K562 (cell line): Measurements from ENCODE around the gene HOXD9. TPM values are rescaled to one million over a fixed set of nuclear protein-coding genes. Genes with fewer than 3 reads are reported as not detected.
A peak's percentile ranks its signal among the peaks of the same experiment; 100 is the strongest.

Source experiments
- ATAC-seq: fragments of 200-7000 bp; cut with Tn5 transposase; 3 replicates; pipeline ENCODE4 v1.9.1; 2020; ENCODE audit warnings: moderate library complexity
- BruUV-seq: library from RNA; stranded (reverse); fragments of 400-500 nt; replicated peaks from 2 replicates; lab custom pipeline; 2021; lab: Mats Ljungman, UMichigan
- CTCF ChIA-PET: fragments of 300-600 bp; formaldehyde crosslinking; extraction: SDS; loops from one replicate; lab custom pipeline; 2021; ENCODE audit warnings: low intra/inter-chr PET ratio; lab: Yijun Ruan, JAX
- POLR2A ChIA-PET: fragments of 300-600, 350-650 bp; sonication (Branson Sonifier 250); formaldehyde crosslinking; extraction: SDS; loops from one replicate; lab custom pipeline; 2021; ENCODE audit warnings: antibody characterized with exemption, inconsistent platforms; lab: Yijun Ruan, JAX
- DNase-seq, 4 experiments: peaks; one replicate each; pipeline versions ENCODE4 v3.0.0 to v3.0.0-alpha.2; 2011 to 2018; ENCODE audit warnings: low spot score in 3 of 4, mixed read lengths in 3 of 4; ENCODE audit errors: extremely low read depth in 1 of 4
- FAIRE-seq: peaks from 2 replicates; lab custom pipeline; 2011; peaks lifted over from hg19 to GRCh38; lab: Jason Lieb, UNC
- H2AFZ ChIP-seq: 2 replicates; pipeline ENCODE4 v1.6.0; 2011; ENCODE audit warnings: low read depth, low read length, control low read depth, inconsistent platforms
- H3K27ac ChIP-seq: fragments of 200-600 bp; 3 replicates; pipeline ENCODE4 v1.8.0; 2011; ENCODE audit warnings: low read depth, mild to moderate bottlenecking, control low read depth, inconsistent platforms, low read length, moderate library complexity, mixed read lengths; ENCODE audit errors: extremely low read depth
- H3K27me3 ChIP-seq, 2 experiments: fragments of 300-600 bp in 1 of 2; 2 replicates in 1 of 2; 3 replicates in 1 of 2; pipeline versions ENCODE4 v1.6.0 to v1.8.0; 2011; ENCODE audit warnings: inconsistent platforms in 2 of 2, low read length in 2 of 2, mild to moderate bottlenecking in 1 of 2, mixed read lengths in 1 of 2, moderate library complexity in 1 of 2; ENCODE audit not compliant: control insufficient read depth in 2 of 2, insufficient read depth in 2 of 2
- H3K36me3 ChIP-seq: fragments of 300-600 bp; 3 replicates; pipeline ENCODE4 v1.8.0; 2011; ENCODE audit warnings: mild to moderate bottlenecking, low read length, inconsistent platforms; ENCODE audit not compliant: control insufficient read depth, insufficient read depth
- H3K4me1 ChIP-seq, 2 experiments: fragments of 200-600 bp in 1 of 2; replicated peaks in 1 of 2; 2 replicates in 1 of 2; 3 replicates in 1 of 2; pipeline versions ENCODE4 v1.5.1 to v1.8.0; 2011; ENCODE audit warnings: inconsistent platforms in 2 of 2, low read length in 2 of 2, mild to moderate bottlenecking in 1 of 2, mixed read lengths in 1 of 2, moderate library complexity in 1 of 2; ENCODE audit not compliant: control insufficient read depth in 2 of 2, insufficient read depth in 2 of 2
- H3K4me2 ChIP-seq: 2 replicates; pipeline ENCODE4 v1.6.1; 2011; ENCODE audit warnings: low read length, control low read depth, inconsistent platforms, mixed read lengths; ENCODE audit not compliant: insufficient read depth
- H3K4me3 ChIP-seq: fragments of 200-600 bp; sonication (generic), shearing (Covaris generic); 2 replicates; pipeline ENCODE4 v1.5.1; 2016; ENCODE audit warnings: control low read depth, inconsistent platforms
- H3K79me2 ChIP-seq: fragments of 200-600 bp; 3 replicates; pipeline ENCODE4 v1.8.0; 2011; ENCODE audit warnings: low read length, inconsistent platforms; ENCODE audit not compliant: control insufficient read depth, insufficient read depth
- H3K9ac ChIP-seq, 2 experiments: 2 replicates each; pipeline versions ENCODE4 v1.6.0 to v1.6.1; 2011; ENCODE audit warnings: low read depth in 2 of 2, low read length in 2 of 2, control low read depth in 1 of 2, inconsistent platforms in 1 of 2, mild to moderate bottlenecking in 1 of 2, mixed read lengths in 1 of 2; ENCODE audit not compliant: insufficient read depth in 1 of 2
- H3K9me1 ChIP-seq: one replicate; pipeline ENCODE4 v1.6.0; 2011; ENCODE audit warnings: inconsistent platforms, mild to moderate bottlenecking, low read length, moderate library complexity; ENCODE audit not compliant: control insufficient read depth, insufficient read depth
- H3K9me3 ChIP-seq: replicated peaks from 2 replicates; pipeline ENCODE4 v1.5.1; 2011; ENCODE audit warnings: low read depth, low read length, inconsistent platforms; ENCODE audit not compliant: control insufficient read depth, insufficient read depth
- H4K20me1 ChIP-seq: replicated peaks from 2 replicates; pipeline ENCODE4 v1.6.1; 2011; ENCODE audit warnings: low read length, inconsistent platforms, mixed read lengths; ENCODE audit not compliant: control insufficient read depth, insufficient read depth
- CBFA2T3 ChIP-seq: fragments of 450-650 bp; IDR thresholded peaks from 2 replicates; pipeline ENCODE4 v1.6.1; 2017
- CEBPB ChIP-seq: fragments of 450-650 bp; IDR thresholded peaks from 2 replicates; pipeline ENCODE4 v1.6.1; 2016; ENCODE audit warnings: missing genetic modification characterization, missing compliant biosample characterization
- CTCF ChIP-seq, 3 experiments: IDR thresholded peaks in 2 of 3; conservative IDR thresholded peaks in 1 of 3; 2 replicates each; pipeline ENCODE4 v1.5.1; 2011 to 2012; ENCODE audit warnings: low read length in 3 of 3, mild to moderate bottlenecking in 3 of 3, control low read depth in 2 of 3, improper control_type of control experiment in 1 of 3, inconsistent platforms in 1 of 3, low read depth in 1 of 3, mixed read lengths in 1 of 3, moderate library complexity in 1 of 3; ENCODE audit not compliant: insufficient read depth in 2 of 3
- E2F5 ChIP-seq: sonication (generic); formaldehyde crosslinking; IDR thresholded peaks from 2 replicates; pipeline ENCODE4 v1.8.0; 2022; ENCODE audit warnings: mild to moderate bottlenecking, missing genetic modification reagents
- EZH2 ChIP-seq: IDR thresholded peaks from 2 replicates; pipeline ENCODE4 v1.6.1; 2012; ENCODE audit warnings: low read depth, mild to moderate bottlenecking, inconsistent platforms, low read length, borderline replicate concordance
- FOS ChIP-seq: IDR thresholded peaks from 3 replicates; pipeline ENCODE4 v1.6.1; 2011; ENCODE audit not compliant: insufficient read length; ENCODE audit errors: extremely low read depth
- NR0B1 ChIP-seq: fragments of 450-650 bp; IDR thresholded peaks from one replicate; pipeline ENCODE4 v1.6.1; 2018; ENCODE audit warnings: mild to moderate bottlenecking, moderate library complexity; ENCODE audit not compliant: partially characterized antibody
- POU5F1 ChIP-seq: fragments of 150-350 bp; IDR thresholded peaks from 2 replicates; pipeline ENCODE4 v1.6.1; 2014; ENCODE audit warnings: borderline replicate concordance, low read length, low read depth, mild to moderate bottlenecking; ENCODE audit not compliant: partially characterized antibody
- RAD21 ChIP-seq, 2 experiments: fragments of 250-450 bp in 1 of 2; fragments of 450-650 bp in 1 of 2; sonication (Bioruptor Pico) in 1 of 2; formaldehyde crosslinking in 1 of 2; IDR thresholded peaks in 1 of 2; conservative IDR thresholded peaks in 1 of 2; 2 replicates each; pipeline versions ENCODE4 v1.4.0 to v1.8.0; 2020 to 2022; ENCODE audit warnings: mild to moderate bottlenecking in 2 of 2, moderate library complexity in 1 of 2
- RBM34 ChIP-seq: fragments of 200-400 bp; formaldehyde crosslinking; IDR thresholded peaks from 2 replicates; pipeline ENCODE4 v1.6.1; 2018; ENCODE audit warnings: low read length, borderline replicate concordance; ENCODE audit not compliant: insufficient read depth
- SMC3 ChIP-seq: conservative IDR thresholded peaks from 2 replicates; pipeline ENCODE4 v1.6.1; 2011; ENCODE audit warnings: low read depth, low read length, improper control_type of control experiment; ENCODE audit not compliant: insufficient read depth
- THAP7 ChIP-seq: fragments of 250-450 bp; sonication (Bioruptor Pico); IDR thresholded peaks from 2 replicates; pipeline ENCODE4 v1.5.0; 2021
- USF2 ChIP-seq: sonication (generic); formaldehyde crosslinking; IDR thresholded peaks from 2 replicates; pipeline ENCODE4 v1.5.0; 2020; ENCODE audit warnings: missing genetic modification reagents
- ZNF778 ChIP-seq: fragments of 450-650 bp; formaldehyde crosslinking; IDR thresholded peaks from 2 replicates; pipeline ENCODE4 v1.4.0; 2020; ENCODE audit warnings: mild to moderate bottlenecking, moderate library complexity
- WGBS: fragments of 100-300 bp; shearing (Covaris generic); methylation state at CpG from one replicate; pipeline ENCODE4 v1.1.6; 2016; ENCODE audit warnings: low coverage, mixed read lengths; ENCODE audit not compliant: insufficient coverage; ENCODE audit errors: missing lambda C conversion rate; 5-methylcytosine and 5-hydroxymethylcytosine counted together
- in situ Hi-C: fragments of 300-500 bp; cut with MboI; formaldehyde crosslinking; loops from 4 replicates; pipeline ENCODE4 v1.15.0; 2018; ENCODE audit warnings: inconsistent platforms, mixed read lengths
- intact Hi-C: fragments of 100-400 bp; cut with micrococcal nuclease; formaldehyde crosslinking; loops from 2 replicates; pipeline ENCODE4 v1.14.2; 2022
- polyA plus RNA-seq, 8 experiments: library from polyadenylated mRNA; depleted of rRNA in 4 of 8; stranded (reverse) in 5 of 8; unstranded in 3 of 8; fragments of >200 nt; fragmentation: Nextera tagmentation in 2 of 8; fragmentation: Illumina TruSeq in 1 of 8; extraction: Ambion mirVana in 2 of 8; extraction: Trizol in 1 of 8; gene quantifications; 2 replicates each; pipeline versions ENCODE4 v1.2.1 to v1.2.3, GENCODE V29; 2011 to 2014; ENCODE audit warnings: inconsistent platforms in 1 of 8, missing spikeins in 1 of 8
- total RNA-seq, 7 experiments: library from RNA; depleted of rRNA in 6 of 7; stranded (reverse); fragments of >200 nt in 6 of 7; fragmentation: Illumina TruSeq in 2 of 7; extraction: Trizol in 2 of 7; gene quantifications; 2 replicates each; pipeline versions ENCODE4 v1.2.1 to v1.2.3, GENCODE V29; 2011 to 2021; ENCODE audit warnings: low replicate concordance in 1 of 7

The HOXD9 gene
- total and polyA plus RNA-seq, 9 of the 15 experiments (the other 6 are each of a cell fraction or from before 2014, with no cell fraction given): not detected

GRCh38 chr2:176118601-176119339 lies 3.7 kb upstream of the HOXD9 start:
- Histone ChIP-seq H3K36me3 (no peaks in the 10 kb centered on the region), H2AFZ (no peak overlapping the region), H3K4me1 (peaks cover 0 to 32% of the 10 kb centered on the region in 2 experiments; a peak in 2 of 5 replicates), H3K27ac (no peak overlapping the region), H4K20me1 (no peaks in the 10 kb centered on the region; the same call in 1 of the 2 replicates), H3K79me2 (no peaks in the 10 kb centered on the region), H3K4me3 (no peak overlapping the region), H3K9ac (no peak overlapping the region), H3K9me1 (no peaks in the 10 kb centered on the region), H3K4me2 (no peak overlapping the region), H3K9me3 (no peaks in the 10 kb centered on the region), H3K27me3 (peaks cover 84% of the 10 kb centered on the region in 2 experiments)
- BruUV-seq: no TSS peak
- ChIA-PET POLR2A (no interaction called here), CTCF (interaction anchor here (0.5 to 1.1 kb wide), 2 partner anchors 753 to 1098 kb away, joined by 4 to 5 read pairs; no protein-coding TSS in a partner anchor)
- WGBS: 8% methylated on average over 24 of the region's 24 CpGs
- peak; percentile 60 to 75 (median 72) for DNase-seq
- peak; percentile 66 for ATAC-seq
- intact Hi-C loops: no loop called here
- 0 out of 2 replicates have a peak, but pooled peaks have one; percentile 23 for TF ChIP-seq SMC3
- TF ChIP-seq CTCF (IDR thresholded peaks at IDR 0.05 in 2 of 3, conservative IDR thresholded peaks at IDR 0.05 in 1 of 3; ENCODE audit: insufficient read depth in 2 of 3, low read depth in 1 of 3, low read length in 3 of 3): peak; percentile 67 to 82 (median 72)
- TF ChIP-seq RBM34: no peak
- TF ChIP-seq CBFA2T3: no peak
- no peak for TF ChIP-seq CEBPB (tag)
- TF ChIP-seq RAD21 (CRISPR knock-in tag; conservative IDR thresholded peaks at IDR 0.05 in 1 of 2, IDR thresholded peaks at IDR 0.05 in 1 of 2): peak in 1 of 2 experiments; percentile 25; a peak in 2 of 4 replicates
- TF ChIP-seq ZNF778: no peak
- peak; percentile 82; the same call in 1 of the 2 replicates for TF ChIP-seq EZH2
- TF ChIP-seq POU5F1: no peak
- TF ChIP-seq NR0B1: no peak
- TF ChIP-seq FOS: no peak
- no peak for TF ChIP-seq E2F5 (CRISPR knock-in tag)
- no peak for TF ChIP-seq USF2 (CRISPR knock-in tag)
- TF ChIP-seq THAP7 (CRISPR knock-in tag): no peak
- peak; percentile 70 for FAIRE-seq
- in situ Hi-C loops: no loop called here
